Coronary artery (tissue), 2 donors: ENCODE data around the gene ABCC1.
A peak's percentile ranks its signal among the peaks of the same experiment; 100 is the strongest.

Source experiments
- DNase-seq: peaks from one replicate; pipeline ENCODE4 v3.0.0-alpha.2; 2017; ENCODE audit warnings: low spot score
- H3K27ac ChIP-seq, 2 donors: fragments of 200-600 bp; sonication (generic); one replicate each; pipeline ENCODE4 v1.5.1; 2016 to 2019
- H3K4me3 ChIP-seq: fragments of 200-600 bp; sonication (generic); 2 replicates; pipeline ENCODE4 v1.5.1; 2016; ENCODE audit warnings: mild to moderate bottlenecking, moderate library complexity
- CTCF ChIP-seq: fragments of 200-600 bp; sonication (generic); IDR thresholded peaks from one replicate; pipeline ENCODE4 v1.5.1; 2019; ENCODE audit warnings: antibody characterized with exemption

ABCC1 gene

GRCh38 chr16:16020291-16020690, 70.9 kb downstream of the ABCC1 start:
- DNase-seq, result no peak
- Histone ChIP-seq H3K4me3 (no peak overlapping the region), H3K27ac (peak overlapping the region in 1 of 2 donors; percentile 64)

GRCh38 chr16:16021020-16021419, 71.6 kb downstream of the ABCC1 start:
- Histone ChIP-seq H3K27ac (peak overlapping the region in 1 of 2 donors; percentile 91), H3K4me3 (no peak overlapping the region)
- DNase-seq, result no peak
- no peak for TF ChIP-seq CTCF

More at GRCh38 chr16:16020291-16020690, 70.9 kb downstream of the ABCC1 start:
- no peak for TF ChIP-seq CTCF

GRCh38 chr16:16021646-16021987, 72.2 kb downstream of the ABCC1 start:
- DNase-seq, result no peak
- Histone ChIP-seq H3K27ac (peak overlapping the region; percentile 85 to 91), H3K4me3 (peak overlapping the region; percentile 6)
- no peak for TF ChIP-seq CTCF

- peak overlapping the region; percentile 85 to 91 for H3K27ac ChIP-seq
These were observed 72.7 kb downstream of the ABCC1 start for GRCh38 chr16:16021988-16022682.

GRCh38 chr16:16022683-16023064, 73.3 kb downstream of the ABCC1 start:
- H3K4me3 ChIP-seq, result peak overlapping the region; percentile 12
- TF ChIP-seq CTCF, result no peak
- no peak for DNase-seq
- H3K27ac ChIP-seq, result peak overlapping the region; percentile 85 to 91

More at GRCh38 chr16:16021988-16022682, 72.7 kb downstream of the ABCC1 start:
- DNase-seq, result peak; percentile 98
- no peak for TF ChIP-seq CTCF
- H3K4me3 ChIP-seq, result peak overlapping the region; percentile 12

- DNase-seq, result no peak
- no peak for TF ChIP-seq CTCF
- Histone ChIP-seq H3K27ac (peak overlapping the region; percentile 52 to 75), H3K4me3 (no peak overlapping the region)
These were observed 76.0 kb downstream of the ABCC1 start for GRCh38 chr16:16025214-16025968.
